ENCODE measurements around the gene DES.
"Not testable (repeated sequence)": the region's sequence is repeated elsewhere in the genome, so short reads cannot be mapped to it uniquely, and the experiment has no call there.

Gene DES

GRCh38 chr2:219400562-219400961 is 17.6 kb upstream of the DES start:
- DNase-seq = no peak

GRCh38 chr2:219401606-219402005 is 16.6 kb upstream of the DES start:
- no peak for DNase-seq

- no peak for DNase-seq
These were observed 15.3 kb upstream of the DES start for GRCh38 chr2:219402665-219403515.

GRCh38 chr2:219403861-219404260 is 14.3 kb upstream of the DES start:
- DNase-seq = no peak

- no peak for DNase-seq
These were observed 13.8 kb upstream of the DES start for GRCh38 chr2:219404291-219404910.

GRCh38 chr2:219404954-219405353 is 13.2 kb upstream of the DES start:
- DNase-seq = no peak

GRCh38 chr2:219405451-219405850 is 12.7 kb upstream of the DES start:
- no peak for DNase-seq

GRCh38 chr2:219405958-219406860 is 12.0 kb upstream of the DES start:
- DNase-seq = no peak

GRCh38 chr2:219406861-219407230 is 11.3 kb upstream of the DES start:
- DNase-seq = no peak

- not testable (repeated sequence) for DNase-seq
These were observed 10.8 kb upstream of the DES start for GRCh38 chr2:219407343-219407742.

- DNase-seq = no peak
These were observed 10.0 kb upstream of the DES start for GRCh38 chr2:219408204-219408603.

- DNase-seq = no peak
These were observed 9.5 kb upstream of the DES start for GRCh38 chr2:219408631-219409030.

GRCh38 chr2:219409619-219410018 is 8.6 kb upstream of the DES start:
- DNase-seq = no peak

- DNase-seq = no peak
These were observed 7.8 kb upstream of the DES start for GRCh38 chr2:219410390-219410789.

- no peak for DNase-seq
These were observed 3.3 kb upstream of the DES start for GRCh38 chr2:219414857-219415256.

- DNase-seq = no peak
These were observed 2.5 kb upstream of the DES start for GRCh38 chr2:219415580-219416234.

GRCh38 chr2:219416235-219416602 is 2.0 kb upstream of the DES start:
- no peak for DNase-seq

GRCh38 chr2:219416938-219417337 is 1.2 kb upstream of the DES start:
- DNase-seq = no peak

- DNase-seq = no peak
These were observed 803 bp upstream of the DES start for GRCh38 chr2:219417374-219417773.

GRCh38 chr2:219419012-219419324 is 791 bp downstream of the DES start:
- DNase-seq = no peak

- no peak for DNase-seq
These were observed 1.4 kb downstream of the DES start for GRCh38 chr2:219419331-219420197.

- DNase-seq = no peak
These were observed 2.5 kb downstream of the DES start for GRCh38 chr2:219420687-219421086.

Data from cortex of kidney (tissue), 1 donor.